PFSK-1 (cell line): ENCODE data around the gene SIL1.

Source experiments
- FOXP2 ChIP-seq: optimal IDR thresholded peaks from 2 replicates; pipeline ENCODE3; 2011; ENCODE audit warnings: borderline replicate concordance, control low read depth, inconsistent platforms; ENCODE audit not compliant: insufficient read depth; ENCODE audit errors: extremely low read length, extremely low read depth
- POLR2AphosphoS5 ChIP-seq: IDR thresholded peaks from 2 replicates; pipeline ENCODE4 v1.6.1; 2012; ENCODE audit warnings: low read depth, mild to moderate bottlenecking, control low read depth, low read length, moderate library complexity
- REST ChIP-seq, 2 experiments: IDR thresholded peaks; 2 replicates each; pipeline versions ENCODE4 v1.6.1 to v1.8.0; 2011 to 2012; ENCODE audit warnings: low read depth in 2 of 2, low read length in 2 of 2, control low read depth in 1 of 2, inconsistent platforms in 1 of 2, mild to moderate bottlenecking in 1 of 2, moderate library complexity in 1 of 2; ENCODE audit not compliant: insufficient read depth in 1 of 2
- SIN3A ChIP-seq: IDR thresholded peaks from 2 replicates; pipeline ENCODE4 v1.6.1; 2012; ENCODE audit warnings: mild to moderate bottlenecking, low read length, moderate library complexity, borderline replicate concordance; ENCODE audit not compliant: insufficient read depth
- TAF1 ChIP-seq: IDR thresholded peaks from 2 replicates; pipeline ENCODE4 v1.6.1; 2012; ENCODE audit warnings: low read length, control low read depth, borderline replicate concordance; ENCODE audit not compliant: insufficient read depth

The SIL1 gene

GRCh38 chr5:139061856-139062255 lies 136.3 kb downstream of the SIL1 start:
- TF ChIP-seq SIN3A (no peak), REST (IDR thresholded peaks at IDR 0.05; ENCODE audit: insufficient read depth in 1 of 2, low read depth in 2 of 2, low read length in 2 of 2) (no peak), FOXP2 (no peak), POLR2AphosphoS5 (no peak), TAF1 (no peak)

- no peak for TF ChIP-seq FOXP2
- TF ChIP-seq POLR2AphosphoS5, result no peak
- TF ChIP-seq SIN3A, result no peak
- no peak for TF ChIP-seq REST (IDR thresholded peaks at IDR 0.05; ENCODE audit: insufficient read depth in 1 of 2, low read depth in 2 of 2, low read length in 2 of 2)
- TF ChIP-seq TAF1, result no peak
Observed at GRCh38 chr5:139061274-139061673, 136.9 kb downstream of the SIL1 start.

DNA sequence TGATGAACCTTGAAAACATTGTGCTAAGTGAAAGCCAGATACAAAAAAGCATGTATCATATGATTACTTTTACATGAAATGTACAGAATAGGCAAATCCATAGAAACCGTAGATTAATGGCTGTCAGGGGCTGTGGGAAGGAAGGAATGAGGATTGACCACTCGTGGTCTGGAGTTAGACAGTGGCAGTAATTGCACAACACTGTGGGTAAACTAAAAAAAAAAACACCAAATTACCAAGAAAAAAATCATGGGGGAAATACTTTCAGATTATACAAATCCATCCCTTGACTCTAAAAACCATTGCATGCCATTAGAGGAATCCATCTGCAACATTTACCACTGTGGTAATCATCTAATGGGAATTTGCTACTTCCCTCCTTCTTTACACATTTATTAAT lies 140.0 kb downstream of the SIL1 start:
- TF ChIP-seq TAF1 (no peak), POLR2AphosphoS5 (no peak), FOXP2 (no peak), SIN3A (no peak), REST (IDR thresholded peaks at IDR 0.05; ENCODE audit: insufficient read depth in 1 of 2, low read depth in 2 of 2, low read length in 2 of 2) (no peak)

- TF ChIP-seq FOXP2 (no peak), POLR2AphosphoS5 (no peak), TAF1 (no peak), REST (IDR thresholded peaks at IDR 0.05; ENCODE audit: insufficient read depth in 1 of 2, low read depth in 2 of 2, low read length in 2 of 2) (no peak), SIN3A (no peak)
Observed at GRCh38 chr5:139052975-139053374, 145.2 kb downstream of the SIL1 start.

DNA sequence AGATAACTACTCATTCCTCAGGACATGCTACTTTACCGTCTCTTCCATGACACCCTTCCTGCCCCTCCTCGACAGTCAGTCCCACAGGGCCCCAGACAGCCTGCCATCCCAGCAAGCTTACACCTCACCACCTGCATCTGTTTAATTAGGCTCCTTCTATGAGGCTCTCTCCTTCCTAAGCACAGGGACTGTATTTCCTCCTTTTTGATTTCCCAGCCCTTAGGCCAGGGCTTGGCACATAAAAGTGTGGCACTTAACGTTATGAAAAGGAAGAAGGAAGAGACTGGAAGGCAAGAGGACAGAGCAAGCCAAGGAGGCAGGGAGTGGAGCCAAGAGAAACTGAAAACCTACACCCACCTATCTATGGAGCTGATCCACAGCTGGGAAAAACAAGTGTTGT lies 146.8 kb downstream of the SIL1 start:
- TF ChIP-seq REST (IDR thresholded peaks at IDR 0.05; ENCODE audit: insufficient read depth in 1 of 2, low read depth in 2 of 2, low read length in 2 of 2) (no peak), TAF1 (no peak), SIN3A (no peak), FOXP2 (no peak), POLR2AphosphoS5 (no peak)
